Calu3 (cell line): ENCODE measurements around the gene CYP19A1. TPM values are rescaled to one million over a fixed set of nuclear protein-coding genes. Genes with fewer than 3 reads are reported as not detected.
A peak's percentile ranks its signal among the peaks of the same experiment; 100 is the strongest.

Experiments used
- BruUV-seq: library from RNA; stranded (reverse); fragments of 400-500 nt; replicated peaks from 2 replicates; lab custom pipeline; 2021; lab: Mats Ljungman, UMichigan
- CTCF ChIA-PET: fragments of 300-600 bp; sonication (Branson Sonifier 250); formaldehyde crosslinking; loops from one replicate; lab custom pipeline; 2022; ENCODE audit warnings: antibody characterized with exemption; lab: Charles Lee
- DNase-seq: peaks from one replicate; pipeline ENCODE4 v3.0.0; 2022
- H3K27ac Mint-ChIP-seq: one replicate; pipeline ENCODE4 v1.8.0; 2022; ENCODE audit warnings: mixed read lengths; ENCODE audit not compliant: unreplicated experiment
- H3K27me3 Mint-ChIP-seq: one replicate; pipeline ENCODE4 v1.8.0; 2022; ENCODE audit warnings: mixed read lengths; ENCODE audit not compliant: unreplicated experiment
- H3K36me3 Mint-ChIP-seq: one replicate; pipeline ENCODE4 v1.8.0; 2022; ENCODE audit warnings: mild to moderate bottlenecking, moderate library complexity, mixed read lengths; ENCODE audit not compliant: insufficient read depth, unreplicated experiment
- H3K4me1 Mint-ChIP-seq: one replicate; pipeline ENCODE4 v1.8.0; 2022; ENCODE audit warnings: mild to moderate bottlenecking, low read depth, mixed read lengths; ENCODE audit not compliant: unreplicated experiment
- H3K4me3 Mint-ChIP-seq: one replicate; pipeline ENCODE4 v1.8.0; 2022; ENCODE audit warnings: mild to moderate bottlenecking, low read depth, moderate library complexity, mixed read lengths; ENCODE audit not compliant: unreplicated experiment
- H3K9me3 Mint-ChIP-seq: one replicate; pipeline ENCODE4 v1.8.0; 2022; ENCODE audit warnings: low read depth, mixed read lengths; ENCODE audit not compliant: unreplicated experiment
- CTCF ChIP-seq: fragments of 200-600 bp; IDR thresholded peaks from one replicate; pipeline ENCODE4 v1.8.0; 2022; ENCODE audit warnings: antibody characterized with exemption; ENCODE audit not compliant: unreplicated experiment
- intact Hi-C: fragments of 100-400 bp; cut with micrococcal nuclease; formaldehyde crosslinking; loops from one replicate; pipeline ENCODE4 v1.10.0; 2022; ENCODE audit not compliant: unreplicated experiment
- total RNA-seq: library from RNA; stranded (reverse); gene quantifications from 2 replicates; pipeline ENCODE4 v1.2.3, GENCODE V29; 2022

CYP19A1 gene
- total RNA-seq, 1 experiment from 2014 or later = not detected

- CTCF ChIA-PET = no interaction called here
- intact Hi-C loops = no loop called here
- Mint-ChIP-seq H3K27ac (no peak overlapping the region), H3K9me3 (no peaks in the 10 kb centered on the region), H3K27me3 (no peaks in the 10 kb centered on the region), H3K4me1 (peaks cover 5% of the 10 kb centered on the region), H3K4me3 (no peak overlapping the region), H3K36me3 (no peaks in the 10 kb centered on the region)
- DNase-seq = no peak
- no TSS peak for BruUV-seq
- TF ChIP-seq CTCF = no peak
Observed at GRCh38 chr15:51367322-51367976, 29.1 kb upstream of the CYP19A1 start.

- TF ChIP-seq CTCF = no peak
- CTCF ChIA-PET = no interaction called here
- BruUV-seq = no TSS peak
- peaks cover 5% of the 10 kb centered on the region for H3K4me1 Mint-ChIP-seq
- intact Hi-C loops = no loop called here
- H3K9me3 Mint-ChIP-seq = no peaks in the 10 kb centered on the region
- no peaks in the 10 kb centered on the region for H3K27me3 Mint-ChIP-seq
- no peak overlapping the region for H3K27ac Mint-ChIP-seq
- H3K4me3 Mint-ChIP-seq = no peak overlapping the region
- DNase-seq = peak; percentile 36
- no peaks in the 10 kb centered on the region for H3K36me3 Mint-ChIP-seq
Observed at GRCh38 chr15:51366920-51367319, 28.5 kb upstream of the CYP19A1 start.

- TF ChIP-seq CTCF = no peak
- BruUV-seq = no TSS peak
- no peaks in the 10 kb centered on the region for H3K36me3 Mint-ChIP-seq
- intact Hi-C loops = no loop called here
- CTCF ChIA-PET = no interaction called here
- no peaks in the 10 kb centered on the region for H3K9me3 Mint-ChIP-seq
- no peak overlapping the region for H3K4me3 Mint-ChIP-seq
- H3K4me1 Mint-ChIP-seq = peaks cover 5% of the 10 kb centered on the region
- no peak for DNase-seq
- H3K27ac Mint-ChIP-seq = no peak overlapping the region
- no peaks in the 10 kb centered on the region for H3K27me3 Mint-ChIP-seq
Observed at GRCh38 chr15:51366071-51366470, 27.7 kb upstream of the CYP19A1 start.

GRCh38 chr15:51365417-51365816 is 27.0 kb upstream of the CYP19A1 start:
- H3K4me3 Mint-ChIP-seq = no peak overlapping the region
- H3K9me3 Mint-ChIP-seq = no peaks in the 10 kb centered on the region
- BruUV-seq = no TSS peak
- CTCF ChIA-PET = no interaction called here
- H3K4me1 Mint-ChIP-seq = peaks cover 5% of the 10 kb centered on the region
- TF ChIP-seq CTCF = no peak
- no peaks in the 10 kb centered on the region for H3K27me3 Mint-ChIP-seq
- H3K27ac Mint-ChIP-seq = no peak overlapping the region
- intact Hi-C loops = no loop called here
- DNase-seq = no peak
- no peaks in the 10 kb centered on the region for H3K36me3 Mint-ChIP-seq
